Measurements from ENCODE around the gene SLC25A41. TPM values are rescaled to one million over a fixed set of nuclear protein-coding genes. Genes with fewer than 3 reads are reported as not detected.

SLC25A41 gene
- total and polyA plus RNA-seq, 2 experiments from 2014 or later = 0.27 to 0.50 TPM

DNA sequence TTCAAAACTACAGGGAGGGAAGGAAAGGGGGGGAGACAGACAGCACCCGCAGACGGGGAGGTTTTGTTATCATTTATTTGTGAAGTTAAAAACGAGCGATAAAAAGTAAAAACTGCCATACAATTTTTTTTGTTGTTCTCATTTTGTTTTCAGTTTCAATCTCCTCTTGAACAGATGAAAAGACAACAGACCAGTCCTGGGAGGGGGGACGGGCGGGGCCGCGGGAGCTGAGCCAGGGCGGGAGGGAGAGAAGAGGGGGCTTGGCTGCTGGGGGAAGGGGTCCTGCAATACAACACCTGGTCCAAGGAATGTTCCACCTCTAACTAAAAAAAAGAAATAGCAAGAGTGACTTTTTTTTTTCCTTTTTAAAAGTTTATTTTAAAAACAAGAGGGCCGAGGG is 20.3 kb downstream of the SLC25A41 start:
- Histone ChIP-seq H4K20me1 (ENCODE audit: insufficient read depth, poor library complexity, severe bottlenecking) (peaks cover 4% of the 10 kb centered on the region), H3K9me3 (ENCODE audit: low read depth) (no peaks in the 10 kb centered on the region), H2AFZ (no peak overlapping the region), H3K27ac (peak overlapping the region; percentile 57), H3K79me2 (peaks cover 6% of the 10 kb centered on the region), H3K9me2 (replicated peaks; ENCODE audit: insufficient read depth) (no peaks in the 10 kb centered on the region), H3K4me3 (no peak overlapping the region), H3K4me1 (ENCODE audit: insufficient read depth) (peaks cover 9% of the 10 kb centered on the region), H3K4me2 (no peak overlapping the region), H3K36me3 (replicated peaks; ENCODE audit: insufficient read depth, low read depth) (no peaks in the 10 kb centered on the region), H3K27me3 (no peaks in the 10 kb centered on the region)
- no peak for DNase-seq (ENCODE audit: low spot score)
- TF ChIP-seq EZH2phosphoT487 (IDR thresholded peaks at IDR 0.05; ENCODE audit: low read depth, severe bottlenecking, unreplicated experiment) (no peak), EZH2 (IDR thresholded peaks at IDR 0.05; ENCODE audit: borderline replicate concordance) (no peak)
- TF ChIP-seq, protein P1, sequence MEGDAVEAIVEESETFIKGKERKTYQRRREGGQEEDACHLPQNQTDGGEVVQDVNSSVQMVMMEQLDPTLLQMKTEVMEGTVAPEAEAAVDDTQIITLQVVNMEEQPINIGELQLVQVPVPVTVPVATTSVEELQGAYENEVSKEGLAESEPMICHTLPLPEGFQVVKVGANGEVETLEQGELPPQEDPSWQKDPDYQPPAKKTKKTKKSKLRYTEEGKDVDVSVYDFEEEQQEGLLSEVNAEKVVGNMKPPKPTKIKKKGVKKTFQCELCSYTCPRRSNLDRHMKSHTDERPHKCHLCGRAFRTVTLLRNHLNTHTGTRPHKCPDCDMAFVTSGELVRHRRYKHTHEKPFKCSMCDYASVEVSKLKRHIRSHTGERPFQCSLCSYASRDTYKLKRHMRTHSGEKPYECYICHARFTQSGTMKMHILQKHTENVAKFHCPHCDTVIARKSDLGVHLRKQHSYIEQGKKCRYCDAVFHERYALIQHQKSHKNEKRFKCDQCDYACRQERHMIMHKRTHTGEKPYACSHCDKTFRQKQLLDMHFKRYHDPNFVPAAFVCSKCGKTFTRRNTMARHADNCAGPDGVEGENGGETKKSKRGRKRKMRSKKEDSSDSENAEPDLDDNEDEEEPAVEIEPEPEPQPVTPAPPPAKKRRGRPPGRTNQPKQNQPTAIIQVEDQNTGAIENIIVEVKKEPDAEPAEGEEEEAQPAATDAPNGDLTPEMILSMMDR (IDR thresholded peaks at IDR 0.05; ENCODE audit: poor library complexity) = no peak
- WGBS (ENCODE audit: low lambda C conversion rate, missing lambda C conversion rate) = 79% methylated on average over 10 of the region's 10 CpGs

DNA sequence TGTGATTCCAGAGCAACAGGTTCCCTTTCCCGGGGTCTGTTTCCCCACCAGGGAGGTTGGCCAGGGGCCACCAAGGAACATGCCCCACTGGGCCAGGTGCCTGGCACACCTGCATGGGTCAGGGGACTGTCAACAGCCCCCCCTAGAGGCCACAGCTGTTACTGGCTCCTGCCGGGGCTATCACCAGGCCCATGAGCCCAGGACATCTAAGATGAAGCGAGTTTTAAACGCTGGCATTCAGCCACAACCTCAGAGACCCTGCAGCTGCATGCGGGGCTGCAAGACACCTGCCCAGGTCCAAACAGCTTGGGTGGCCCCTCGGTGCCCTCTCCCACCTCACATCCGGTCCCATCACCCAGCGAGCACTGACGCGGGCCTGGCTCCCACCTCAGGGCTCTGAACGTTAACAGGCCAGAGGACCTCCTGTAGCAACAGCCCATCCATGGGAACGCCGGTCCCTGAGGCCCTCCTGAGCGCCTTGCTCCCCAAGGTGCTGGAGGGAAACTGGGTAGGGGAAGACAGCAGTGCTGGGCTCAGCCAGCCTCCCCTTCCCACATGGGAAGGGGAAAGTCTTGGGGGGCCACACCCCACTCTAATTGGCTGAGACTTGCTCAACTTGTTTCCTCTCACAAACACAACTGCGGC is 21.0 kb downstream of the SLC25A41 start:
- H3K4me1 ChIP-seq (ENCODE audit: insufficient read depth) = peaks cover 9% of the 10 kb centered on the region
- no peaks in the 10 kb centered on the region for H3K9me2 ChIP-seq (replicated peaks; ENCODE audit: insufficient read depth)
- no peaks in the 10 kb centered on the region for H3K9me3 ChIP-seq (ENCODE audit: low read depth)
- H3K36me3 ChIP-seq (replicated peaks; ENCODE audit: insufficient read depth, low read depth) = no peaks in the 10 kb centered on the region
- H3K79me2 ChIP-seq = peaks cover 2% of the 10 kb centered on the region
- H2AFZ ChIP-seq = no peak overlapping the region
- H3K27ac ChIP-seq = peak overlapping the region; percentile 57
- WGBS (ENCODE audit: low lambda C conversion rate, missing lambda C conversion rate) = 80% methylated on average over 15 of the region's 15 CpGs
- no peaks in the 10 kb centered on the region for H4K20me1 ChIP-seq (ENCODE audit: insufficient read depth, poor library complexity, severe bottlenecking)
- no peaks in the 10 kb centered on the region for H3K27me3 ChIP-seq
- DNase-seq (ENCODE audit: low spot score) = peak; percentile 57
- H3K4me3 ChIP-seq = no peak overlapping the region
- TF ChIP-seq EZH2 (IDR thresholded peaks at IDR 0.05; ENCODE audit: borderline replicate concordance) = no peak
- TF ChIP-seq, protein P1 (IDR thresholded peaks at IDR 0.05; ENCODE audit: poor library complexity) = peak; percentile 48
- H3K4me2 ChIP-seq = no peak overlapping the region

DNA sequence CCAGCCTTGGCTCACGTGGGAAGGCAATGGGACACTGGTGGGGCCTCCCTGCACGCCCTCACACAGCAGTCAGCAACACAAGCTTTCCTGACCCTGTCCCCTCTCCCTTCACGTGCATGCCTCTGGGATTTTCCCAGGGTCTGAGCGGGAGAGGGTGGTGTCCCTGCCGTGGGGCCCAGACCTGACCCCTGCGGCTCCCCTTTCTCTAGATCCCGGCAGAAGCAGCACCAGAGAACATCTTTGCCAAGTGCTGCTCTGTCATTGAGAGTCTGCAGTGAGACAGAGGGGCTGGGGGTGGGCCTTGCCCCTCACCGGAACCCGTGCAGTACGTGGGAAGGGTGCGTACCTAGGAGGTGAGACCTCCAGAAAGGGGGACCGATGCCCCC is 21.5 kb downstream of the SLC25A41 start:
- Histone ChIP-seq H3K27me3 (no peaks in the 10 kb centered on the region), H3K9me3 (ENCODE audit: low read depth) (no peaks in the 10 kb centered on the region), H4K20me1 (ENCODE audit: insufficient read depth, poor library complexity, severe bottlenecking) (no peaks in the 10 kb centered on the region), H3K9me2 (replicated peaks; ENCODE audit: insufficient read depth) (no peaks in the 10 kb centered on the region), H3K4me2 (no peak overlapping the region), H3K27ac (peak overlapping the region; percentile 57), H3K79me2 (peaks cover 2% of the 10 kb centered on the region), H2AFZ (no peak overlapping the region), H3K4me3 (no peak overlapping the region), H3K36me3 (replicated peaks; ENCODE audit: insufficient read depth, low read depth) (no peaks in the 10 kb centered on the region), H3K4me1 (ENCODE audit: insufficient read depth) (peaks cover 9% of the 10 kb centered on the region)
- no peak for DNase-seq (ENCODE audit: low spot score)
- TF ChIP-seq, protein P1 (IDR thresholded peaks at IDR 0.05; ENCODE audit: poor library complexity) = no peak
- TF ChIP-seq EZH2 (IDR thresholded peaks at IDR 0.05; ENCODE audit: borderline replicate concordance) (no peak), EZH2phosphoT487 (IDR thresholded peaks at IDR 0.05; ENCODE audit: low read depth, severe bottlenecking, unreplicated experiment) (no peak)
- WGBS (ENCODE audit: low lambda C conversion rate, missing lambda C conversion rate) = 85% methylated on average over 12 of the region's 12 CpGs
